Cardiac fibroblast (primary cell): ENCODE results near the gene LY6G6C.

Experiments used
- DNase-seq, 2 donors: peaks; one replicate each; pipeline versions ENCODE4 v3.0.0 to v3.0.0-alpha.2; 2010; ENCODE audit warnings: low read depth in 2 of 2
- H3K4me3 ChIP-seq, 2 donors: replicated peaks in 1 of 2; 1 replicate in 1 of 2; 2 replicates in 1 of 2; pipeline ENCODE4 v1.5.1; 2011; ENCODE audit warnings: low read depth in 2 of 2, low read length in 2 of 2, mild to moderate bottlenecking in 2 of 2, moderate library complexity in 1 of 2
- TF ChIP-seq, protein P1 (sequence below): IDR thresholded peaks from one replicate; pipeline ENCODE4 v1.5.1; 2011; ENCODE audit warnings: low read depth, mild to moderate bottlenecking, low read length, inconsistent platforms

LY6G6C gene, protein sequence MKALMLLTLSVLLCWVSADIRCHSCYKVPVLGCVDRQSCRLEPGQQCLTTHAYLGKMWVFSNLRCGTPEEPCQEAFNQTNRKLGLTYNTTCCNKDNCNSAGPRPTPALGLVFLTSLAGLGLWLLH

DNA sequence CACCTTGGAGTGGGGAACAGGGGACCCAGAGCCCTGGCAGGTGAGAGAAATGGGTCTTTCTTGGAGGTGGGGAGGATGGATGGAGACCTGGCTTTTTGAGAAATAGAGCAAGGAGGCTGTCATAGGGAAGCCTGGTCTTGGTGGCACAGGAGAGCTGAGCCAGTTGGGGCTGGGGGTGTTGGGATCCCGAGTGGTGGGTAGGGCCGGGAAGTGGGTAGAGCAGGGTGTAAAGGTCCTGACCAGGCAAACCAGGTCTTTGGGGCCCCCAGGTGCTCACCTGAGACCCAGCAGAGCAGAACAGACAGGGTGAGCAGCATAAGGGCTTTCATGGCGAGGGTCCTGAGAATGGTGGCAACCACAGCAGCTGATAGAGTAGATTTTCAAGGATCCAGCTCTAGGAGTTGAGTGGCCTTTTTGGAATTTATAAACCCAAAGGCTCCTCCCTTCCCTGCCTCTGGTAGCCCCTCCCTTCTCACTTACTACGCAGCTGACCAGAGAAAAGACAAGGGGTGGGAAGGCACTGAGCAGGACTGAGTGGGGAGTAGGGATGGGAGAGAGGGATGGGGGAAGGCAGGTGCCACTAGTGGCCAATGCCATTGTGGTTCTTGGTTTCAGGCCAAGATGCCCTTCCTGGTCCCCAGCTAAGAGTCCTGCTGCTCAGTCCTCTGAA, at the start of gene LY6G6C:
Gene LY6G6C, minus strand, starts transcription at position 396 of the 670 bp plus-strand sequence. Its CDS starts 67 bp downstream, at position 329.
- no peak for DNase-seq
- TF ChIP-seq, protein P1, sequence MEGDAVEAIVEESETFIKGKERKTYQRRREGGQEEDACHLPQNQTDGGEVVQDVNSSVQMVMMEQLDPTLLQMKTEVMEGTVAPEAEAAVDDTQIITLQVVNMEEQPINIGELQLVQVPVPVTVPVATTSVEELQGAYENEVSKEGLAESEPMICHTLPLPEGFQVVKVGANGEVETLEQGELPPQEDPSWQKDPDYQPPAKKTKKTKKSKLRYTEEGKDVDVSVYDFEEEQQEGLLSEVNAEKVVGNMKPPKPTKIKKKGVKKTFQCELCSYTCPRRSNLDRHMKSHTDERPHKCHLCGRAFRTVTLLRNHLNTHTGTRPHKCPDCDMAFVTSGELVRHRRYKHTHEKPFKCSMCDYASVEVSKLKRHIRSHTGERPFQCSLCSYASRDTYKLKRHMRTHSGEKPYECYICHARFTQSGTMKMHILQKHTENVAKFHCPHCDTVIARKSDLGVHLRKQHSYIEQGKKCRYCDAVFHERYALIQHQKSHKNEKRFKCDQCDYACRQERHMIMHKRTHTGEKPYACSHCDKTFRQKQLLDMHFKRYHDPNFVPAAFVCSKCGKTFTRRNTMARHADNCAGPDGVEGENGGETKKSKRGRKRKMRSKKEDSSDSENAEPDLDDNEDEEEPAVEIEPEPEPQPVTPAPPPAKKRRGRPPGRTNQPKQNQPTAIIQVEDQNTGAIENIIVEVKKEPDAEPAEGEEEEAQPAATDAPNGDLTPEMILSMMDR = no peak

DNA sequence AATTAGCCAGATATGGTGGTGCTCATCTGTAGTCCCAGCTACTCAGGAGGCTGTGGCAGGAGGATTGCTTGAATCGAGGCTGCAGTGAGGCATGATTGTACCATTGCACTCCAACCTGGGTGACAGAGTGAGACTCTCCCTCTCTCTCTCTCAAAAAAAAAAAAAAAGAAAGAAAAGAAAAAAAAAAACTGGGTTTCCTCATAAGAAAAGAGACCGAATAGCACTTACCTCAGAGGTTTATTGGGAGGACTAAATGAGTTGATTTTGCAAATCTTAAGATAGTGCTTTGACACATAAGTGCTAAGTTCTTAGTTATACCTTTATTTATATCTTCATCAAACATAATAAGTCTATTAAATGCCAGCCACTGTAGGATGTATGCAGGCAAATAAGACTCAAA, 49.3 kb upstream of the LY6G6C start:
- no peak for DNase-seq
- no peak overlapping the region for H3K4me3 ChIP-seq
- TF ChIP-seq, protein P1 = no peak

More for the DNA sequence above, at the start of gene LY6G6C:
- no peak within 1 kb of the TSS for H3K4me3 ChIP-seq

DNA sequence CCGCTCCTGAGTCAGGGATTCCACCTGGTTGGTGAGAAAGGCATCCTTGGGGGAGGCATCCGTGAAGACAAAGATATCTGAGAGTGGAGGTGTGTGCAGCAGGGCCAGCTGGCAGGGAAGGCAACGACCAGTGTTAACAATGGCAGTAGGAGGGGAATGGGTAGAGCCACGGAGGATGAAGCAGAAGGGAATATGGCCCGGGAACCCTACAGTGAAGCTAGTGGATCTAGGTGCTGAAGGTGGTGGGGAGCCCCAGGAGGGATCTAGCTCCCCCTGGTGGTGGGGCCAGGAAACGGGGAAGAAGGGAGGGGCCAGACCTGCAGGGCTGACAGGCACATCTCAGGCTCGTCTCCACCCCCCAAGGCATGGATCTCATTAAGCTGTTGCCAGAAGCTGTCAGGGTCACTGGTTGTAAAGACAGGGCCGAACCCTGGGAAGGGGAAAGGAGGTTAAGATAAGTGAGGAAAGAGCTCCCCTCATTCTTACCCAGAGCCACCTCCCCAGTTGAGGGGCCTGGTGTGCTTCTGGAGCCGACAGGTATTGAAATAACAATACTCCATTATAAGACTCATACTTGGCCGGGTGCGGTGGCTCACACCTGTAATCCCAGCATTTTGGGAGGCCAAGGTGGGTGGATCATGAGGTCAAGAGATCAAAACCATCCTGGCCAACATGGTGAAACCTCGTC, 48.3 kb upstream of the LY6G6C start:
- TF ChIP-seq, protein P1 = peak; percentile 89
- peak; percentile 64 to 70 for DNase-seq
- no peak overlapping the region for H3K4me3 ChIP-seq

DNA sequence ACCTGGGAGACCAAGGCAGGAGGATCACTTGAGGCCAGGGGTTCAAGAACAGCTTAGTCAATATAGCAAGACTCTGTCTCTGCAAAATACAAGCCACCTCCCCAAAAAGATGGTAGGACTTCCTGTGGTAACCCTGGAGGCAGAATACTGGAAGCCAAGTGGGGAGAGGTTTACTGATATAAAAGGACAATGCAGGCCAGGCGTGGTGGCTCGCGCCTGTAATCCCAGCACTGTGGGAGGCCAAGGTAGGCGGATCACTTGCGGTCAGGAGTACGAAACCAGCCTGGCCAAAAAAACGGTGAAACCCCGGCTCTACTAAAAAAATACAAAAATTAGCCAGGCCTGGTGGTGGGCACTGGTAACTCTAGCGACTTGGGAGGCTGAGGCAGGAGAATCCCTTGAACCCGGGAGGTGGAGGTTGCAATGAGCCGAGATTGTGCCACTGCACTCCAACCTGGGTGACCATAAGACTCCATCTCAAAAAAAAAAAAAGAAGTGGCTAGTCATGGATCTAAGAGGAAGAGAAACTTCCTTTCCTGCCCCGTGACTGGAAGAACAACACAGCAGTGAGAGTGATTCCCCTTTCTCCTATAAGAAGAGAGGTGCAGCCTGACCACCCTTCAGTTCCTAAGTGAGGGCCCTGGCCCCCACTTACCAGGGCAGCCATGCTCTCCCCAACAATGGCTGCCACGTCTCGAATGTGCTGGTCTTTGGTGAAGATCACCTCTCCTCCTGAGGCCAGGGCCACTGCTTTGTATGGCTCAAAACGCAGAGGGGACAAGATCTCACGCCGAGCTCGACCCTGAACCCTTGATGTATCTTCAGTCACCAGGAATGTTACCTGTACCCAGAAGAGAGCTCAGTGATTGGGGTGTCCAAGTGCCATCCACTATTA, 47.1 kb upstream of the LY6G6C start:
- H3K4me3 ChIP-seq = no peak overlapping the region
- TF ChIP-seq, protein P1 = no peak
- no peak for DNase-seq

DNA sequence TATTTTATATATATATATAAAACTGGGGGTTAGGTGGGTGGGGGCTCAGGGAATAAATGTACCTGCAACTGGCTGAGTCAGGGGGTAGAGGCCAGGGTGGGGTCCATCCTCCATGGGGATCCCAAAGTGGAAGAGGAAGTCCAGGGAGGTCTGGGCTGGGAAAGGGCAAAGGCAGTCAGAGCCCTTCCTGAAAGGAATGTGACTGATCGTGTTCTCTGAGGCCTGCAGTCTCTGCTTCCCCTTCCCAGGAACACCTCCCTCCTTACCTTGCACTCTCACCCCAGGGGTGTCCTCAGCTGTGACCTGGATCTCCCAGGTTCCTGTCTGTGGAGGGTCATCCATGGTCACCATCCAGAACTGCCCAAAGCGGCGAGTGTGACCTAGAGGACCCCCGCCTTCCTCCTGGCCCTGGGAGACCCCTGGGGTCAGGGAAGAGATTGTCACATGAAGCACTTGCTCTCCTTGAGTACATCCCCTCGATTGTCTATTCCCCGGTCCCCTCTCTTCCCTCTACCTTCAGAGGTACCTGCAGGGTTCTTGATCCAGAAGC, 45.6 kb upstream of the LY6G6C start:
- DNase-seq = no peak
- TF ChIP-seq, protein P1 = no peak
- no peak overlapping the region for H3K4me3 ChIP-seq
